ENCODE results near the gene SORCS3. TPM values are rescaled to one million over a fixed set of nuclear protein-coding genes. Genes with fewer than 3 reads are reported as not detected.

The SORCS3 gene
- total and polyA plus RNA-seq, 11 donors: 0.03 to 0.19 (median 0.05) TPM; not detected in 8

DNA sequence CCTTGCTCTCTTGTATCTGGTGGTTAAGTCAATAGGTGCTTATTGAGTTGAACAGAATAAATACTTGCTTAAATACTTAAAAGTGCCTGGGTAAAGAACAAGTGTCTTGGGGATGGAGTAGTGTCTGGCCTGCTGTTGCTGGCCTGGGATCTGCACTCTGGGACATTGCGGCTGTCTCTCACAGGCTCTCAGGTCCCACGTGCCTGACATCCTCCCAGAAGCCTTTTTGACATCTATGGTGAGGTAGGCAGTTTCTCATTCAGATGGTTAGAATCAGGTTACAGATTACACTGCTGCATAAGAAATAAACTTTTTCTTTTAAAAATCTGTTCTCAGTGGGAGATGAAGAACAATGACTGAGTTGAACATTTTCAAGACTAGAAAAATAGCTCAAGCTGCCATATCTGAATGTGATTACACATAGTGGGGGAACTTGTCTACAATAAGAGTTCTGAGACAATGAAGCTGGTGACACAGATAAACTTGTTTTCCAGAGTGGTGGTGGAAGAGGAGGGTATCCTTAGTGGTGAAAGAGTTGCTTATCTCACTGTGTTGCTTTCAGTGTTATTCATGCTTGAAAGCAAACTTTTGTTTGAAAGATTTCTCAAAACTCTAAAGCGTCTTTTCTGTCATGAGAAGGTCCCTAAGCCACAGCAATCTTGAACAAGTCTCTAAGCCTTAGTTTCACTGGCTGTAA is 9.7 kb downstream of the SORCS3 start:
- Histone ChIP-seq H3K4me3 (no peak overlapping the region), H3K9me3 (no peaks in the 10 kb centered on the region), H3K4me1 (no peaks in the 10 kb centered on the region), H3K27me3 (peaks cover 0 to 21% (median 2%) of the 10 kb centered on the region in 9 donors), H3K36me3 (no peaks in the 10 kb centered on the region), H3K27ac (no peak overlapping the region)
- no peak for DNase-seq
- WGBS, 4 donors: 58 to 68% (median 64%) methylated on average over 3 of the region's 3 CpGs
- intact Hi-C loops (cut with DNase I): loop anchor here in 8 of 10 donors (2.0 to 10.0 kb wide), 5 partner anchors 124 to 277 kb away; no protein-coding TSS in a partner anchor
- TF ChIP-seq POLR2A (IDR thresholded peaks at IDR 0.05): no peak
- TF ChIP-seq, protein P1, sequence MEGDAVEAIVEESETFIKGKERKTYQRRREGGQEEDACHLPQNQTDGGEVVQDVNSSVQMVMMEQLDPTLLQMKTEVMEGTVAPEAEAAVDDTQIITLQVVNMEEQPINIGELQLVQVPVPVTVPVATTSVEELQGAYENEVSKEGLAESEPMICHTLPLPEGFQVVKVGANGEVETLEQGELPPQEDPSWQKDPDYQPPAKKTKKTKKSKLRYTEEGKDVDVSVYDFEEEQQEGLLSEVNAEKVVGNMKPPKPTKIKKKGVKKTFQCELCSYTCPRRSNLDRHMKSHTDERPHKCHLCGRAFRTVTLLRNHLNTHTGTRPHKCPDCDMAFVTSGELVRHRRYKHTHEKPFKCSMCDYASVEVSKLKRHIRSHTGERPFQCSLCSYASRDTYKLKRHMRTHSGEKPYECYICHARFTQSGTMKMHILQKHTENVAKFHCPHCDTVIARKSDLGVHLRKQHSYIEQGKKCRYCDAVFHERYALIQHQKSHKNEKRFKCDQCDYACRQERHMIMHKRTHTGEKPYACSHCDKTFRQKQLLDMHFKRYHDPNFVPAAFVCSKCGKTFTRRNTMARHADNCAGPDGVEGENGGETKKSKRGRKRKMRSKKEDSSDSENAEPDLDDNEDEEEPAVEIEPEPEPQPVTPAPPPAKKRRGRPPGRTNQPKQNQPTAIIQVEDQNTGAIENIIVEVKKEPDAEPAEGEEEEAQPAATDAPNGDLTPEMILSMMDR (IDR thresholded peaks at IDR 0.05): no peak
- ATAC-seq: no peak

DNA sequence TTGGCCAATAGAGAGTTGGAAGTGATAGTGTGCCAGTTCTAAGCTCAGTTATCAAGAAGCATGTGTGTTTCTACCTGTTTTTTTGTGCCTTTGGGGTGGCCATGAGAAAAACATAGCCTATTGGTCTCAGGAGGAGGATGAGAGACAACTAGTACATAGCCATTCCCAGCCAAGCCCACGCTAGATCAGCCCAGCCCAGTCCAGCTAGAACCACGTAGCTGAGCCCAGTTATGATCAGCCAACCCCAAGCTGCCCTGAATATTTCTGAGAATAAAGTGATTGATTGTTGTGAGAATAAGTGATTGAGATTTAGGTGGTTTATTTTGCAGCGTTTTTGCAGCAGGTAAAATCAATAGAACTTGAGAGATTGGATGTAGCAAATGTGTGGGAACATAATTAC is 15.9 kb downstream of the SORCS3 start:
- H3K36me3 ChIP-seq: no peaks in the 10 kb centered on the region
- no peaks in the 10 kb centered on the region for H3K4me1 ChIP-seq
- no peak for DNase-seq
- intact Hi-C loops (cut with DNase I): loop anchor here in 2 of 10 donors (5.0 to 10.0 kb wide), 2 partner anchors 118 to 265 kb away; no protein-coding TSS in a partner anchor
- TF ChIP-seq, protein P1 (IDR thresholded peaks at IDR 0.05): no peak
- no peak for TF ChIP-seq POLR2A (IDR thresholded peaks at IDR 0.05)
- H3K4me3 ChIP-seq: no peak overlapping the region
- WGBS, 4 donors: 75 to 89% (median 79%) methylated on average over 3 of the region's 3 CpGs
- ATAC-seq: no peak
- H3K9me3 ChIP-seq: no peaks in the 10 kb centered on the region
- no peak overlapping the region for H3K27ac ChIP-seq
- peaks cover 0 to 14% (median 0%) of the 10 kb centered on the region in 9 donors for H3K27me3 ChIP-seq

DNA sequence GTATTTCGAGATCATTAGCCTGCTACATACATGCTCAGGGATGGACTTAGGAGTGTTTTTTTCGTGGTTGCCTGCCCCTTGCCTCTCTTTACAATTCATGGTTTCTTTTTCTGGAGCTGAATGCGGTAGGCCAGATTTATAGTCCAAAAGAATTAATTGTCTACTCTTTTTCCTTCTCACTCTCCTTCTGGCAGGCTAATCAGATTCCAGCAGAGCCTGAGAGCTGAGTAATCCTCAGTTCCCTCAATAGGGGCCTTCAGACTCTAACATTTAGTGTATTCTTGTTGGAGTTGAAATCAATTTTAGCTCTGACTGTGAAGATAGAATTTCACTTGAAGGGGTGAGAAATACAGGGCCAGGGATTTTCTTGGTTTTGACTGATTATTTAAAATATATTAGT is 16.4 kb downstream of the SORCS3 start:
- WGBS, 4 donors: 72 to 77% (median 73%) methylated on average over 3 of the region's 3 CpGs
- Histone ChIP-seq H3K9me3 (no peaks in the 10 kb centered on the region), H3K4me1 (no peaks in the 10 kb centered on the region), H3K27ac (no peak overlapping the region), H3K27me3 (peaks cover 0 to 14% (median 0%) of the 10 kb centered on the region in 9 donors), H3K4me3 (no peak overlapping the region), H3K36me3 (no peaks in the 10 kb centered on the region)
- intact Hi-C loops (cut with DNase I): loop anchor here in 2 of 10 donors (5.0 to 10.0 kb wide), 2 partner anchors 117 to 265 kb away; no protein-coding TSS in a partner anchor
- ATAC-seq (no peak), DNase-seq (no peak)
- no peak for TF ChIP-seq POLR2A (IDR thresholded peaks at IDR 0.05)
- TF ChIP-seq, protein P1 (IDR thresholded peaks at IDR 0.05): no peak

- Histone ChIP-seq H3K9me3 (no peaks in the 10 kb centered on the region), H3K27me3 (peaks cover 0 to 14% (median 0%) of the 10 kb centered on the region in 9 donors), H3K4me1 (no peaks in the 10 kb centered on the region), H3K36me3 (no peaks in the 10 kb centered on the region), H3K4me3 (no peak overlapping the region), H3K27ac (no peak overlapping the region)
- intact Hi-C loops (cut with DNase I): loop anchor here in 2 of 10 donors (5.0 to 10.0 kb wide), 2 partner anchors 117 to 264 kb away; no protein-coding TSS in a partner anchor
- TF ChIP-seq, protein P1 (IDR thresholded peaks at IDR 0.05): no peak
- TF ChIP-seq POLR2A (IDR thresholded peaks at IDR 0.05): no peak
- WGBS, 4 donors: 83 to 95% (median 87%) methylated on average over 1 of the region's 1 CpG
- DNase-seq: no peak
- no peak for ATAC-seq
Observed at GRCh38 chr10:104658067-104658466, 17.0 kb downstream of the SORCS3 start.
